Liver (tissue), 9 donors: ENCODE measurements around the gene JPH3. TPM values are rescaled to one million over a fixed set of nuclear protein-coding genes. Genes with fewer than 3 reads are reported as not detected.

Source experiments
- DNase-seq: peaks from one replicate; pipeline ENCODE4 v3.0.0-alpha.2; 2017; ENCODE audit warnings: low spot score
- H3K27ac ChIP-seq, 2 donors: one replicate each; pipeline ENCODE4 v1.7.0; 2013; ENCODE audit warnings: inconsistent platforms in 2 of 2, low read length in 2 of 2, control low read depth in 1 of 2, low read depth in 1 of 2, mild to moderate bottlenecking in 1 of 2
- H3K27me3 ChIP-seq, 4 donors: one replicate each; pipeline versions ENCODE4 v1.6.1 to v1.7.0; 2013; ENCODE audit warnings: low read length in 3 of 4, inconsistent platforms in 1 of 4, mild to moderate bottlenecking in 1 of 4, moderate library complexity in 1 of 4; ENCODE audit not compliant: control insufficient read depth in 4 of 4, insufficient read depth in 4 of 4
- H3K36me3 ChIP-seq, 4 donors: one replicate each; pipeline versions ENCODE4 v1.6.1 to v1.7.0; 2013; ENCODE audit warnings: low read length in 3 of 4, mild to moderate bottlenecking in 3 of 4, low read depth in 1 of 4, moderate library complexity in 1 of 4; ENCODE audit not compliant: control insufficient read depth in 4 of 4, insufficient read depth in 3 of 4
- H3K4me1 ChIP-seq, 4 donors: one replicate each; pipeline versions ENCODE4 v1.6.1 to v1.7.0; 2013; ENCODE audit warnings: low read length in 3 of 4, mild to moderate bottlenecking in 3 of 4, moderate library complexity in 1 of 4; ENCODE audit not compliant: control insufficient read depth in 4 of 4, insufficient read depth in 4 of 4
- H3K4me3 ChIP-seq, 3 donors: one replicate each; pipeline versions ENCODE4 v1.6.1 to v1.7.0; 2013; ENCODE audit warnings: low read length in 3 of 3, control low read depth in 1 of 3, low read depth in 1 of 3, mild to moderate bottlenecking in 1 of 3
- H3K9ac ChIP-seq, 2 donors: one replicate each; pipeline ENCODE4 v1.7.0; 2013; ENCODE audit warnings: low read length in 2 of 2, mild to moderate bottlenecking in 2 of 2, moderate library complexity in 2 of 2, control low read depth in 1 of 2, low read depth in 1 of 2
- H3K9me3 ChIP-seq, 4 donors: one replicate each; pipeline versions ENCODE4 v1.6.1 to v1.7.0; 2013; ENCODE audit warnings: low read length in 3 of 4; ENCODE audit not compliant: control insufficient read depth in 4 of 4
- EGR1 ChIP-seq, 2 donors: IDR thresholded peaks; 2 replicates each; pipeline ENCODE4 v1.6.1; 2016 to 2018; ENCODE audit warnings: antibody characterized with exemption in 2 of 2, low read depth in 2 of 2
- FOXA1 ChIP-seq: IDR thresholded peaks from 2 replicates; pipeline ENCODE4 v1.6.1; 2016; ENCODE audit warnings: antibody characterized with exemption
- FOXA2 ChIP-seq: IDR thresholded peaks from 2 replicates; pipeline ENCODE4 v1.6.1; 2016; ENCODE audit warnings: antibody characterized with exemption
- HNF4A ChIP-seq, 2 donors: conservative IDR thresholded peaks; 2 replicates each; pipeline ENCODE4 v1.6.1; 2016; ENCODE audit warnings: antibody characterized with exemption in 2 of 2, mild to moderate bottlenecking in 2 of 2
- HNF4G ChIP-seq: IDR thresholded peaks from 2 replicates; pipeline ENCODE4 v1.6.1; 2016; ENCODE audit warnings: antibody characterized with exemption
- JUND ChIP-seq, 2 donors: IDR thresholded peaks; 2 replicates each; pipeline ENCODE4 v1.6.1; 2016; ENCODE audit warnings: antibody characterized with exemption in 2 of 2
- NR2F2 ChIP-seq: IDR thresholded peaks from 2 replicates; pipeline ENCODE4 v1.6.1; 2016; ENCODE audit warnings: antibody characterized with exemption
- RAD21 ChIP-seq, 2 donors: IDR thresholded peaks; 2 replicates each; pipeline ENCODE4 v1.6.1; 2016; ENCODE audit warnings: antibody characterized with exemption in 2 of 2, mild to moderate bottlenecking in 2 of 2
- RXRA ChIP-seq, 2 donors: IDR thresholded peaks; 2 replicates each; pipeline ENCODE4 v1.6.1; 2017 to 2018; ENCODE audit warnings: antibody characterized with exemption in 2 of 2, mild to moderate bottlenecking in 1 of 2
- SP1 ChIP-seq: IDR thresholded peaks from 2 replicates; pipeline ENCODE4 v1.6.1; 2018; ENCODE audit warnings: antibody characterized with exemption, mild to moderate bottlenecking
- TAF1 ChIP-seq: conservative IDR thresholded peaks from 2 replicates; pipeline ENCODE4 v1.6.1; 2016; ENCODE audit warnings: antibody characterized with exemption, mild to moderate bottlenecking
- YY1 ChIP-seq: IDR thresholded peaks from 2 replicates; pipeline ENCODE4 v1.6.1; 2016; ENCODE audit warnings: antibody characterized with exemption, mild to moderate bottlenecking
- WGBS: extraction: QIAGEN DNeasy Blood & Tissue Kit; methylation state at CpG from one replicate; pipeline ENCODE4 v1.1.7; 2013; 5-methylcytosine and 5-hydroxymethylcytosine counted together
- polyA plus RNA-seq, 2 donors: library from polyadenylated mRNA; stranded (reverse) in 1 of 2; unstranded in 1 of 2; fragments of 200-250 nt in 1 of 2; fragments of >200 nt in 1 of 2; fragmentation: Nextera tagmentation in 1 of 2; extraction: Ambion mirVana in 1 of 2; gene quantifications; one replicate each; pipeline versions ENCODE4 v1.2.1 to v1.2.3, GENCODE V29; 2013 to 2015
- total RNA-seq, 2 donors: library from RNA; depleted of rRNA; stranded (reverse); fragments of >200 nt; gene quantifications; one replicate each; pipeline ENCODE4 v1.2.3, GENCODE V29; 2014
- TF ChIP-seq, protein P1 (sequence below): IDR thresholded peaks from 2 replicates; pipeline ENCODE4 v1.6.1; 2016; ENCODE audit warnings: antibody characterized with exemption
- TF ChIP-seq, protein P2 (sequence below): IDR thresholded peaks from 2 replicates; pipeline ENCODE4 v1.6.1; 2016; ENCODE audit warnings: antibody characterized with exemption, mild to moderate bottlenecking
- TF ChIP-seq, protein P3 (sequence below): fragments of 150-350 bp; IDR thresholded peaks from 2 replicates; pipeline ENCODE4 v1.5.1; 2017; ENCODE audit warnings: improper control_type of control experiment, low read depth, low read length; ENCODE audit not compliant: missing input control
- TF ChIP-seq, protein P4 (sequence below): IDR thresholded peaks from 2 replicates; pipeline ENCODE4 v1.6.1; 2016; ENCODE audit warnings: antibody characterized with exemption
- donor health status: healthy.
- donor health status: healthy.
- donor health status: healthy.
- donor health status: healthy.
- donor health status: healthy.

The JPH3 gene
- total and polyA plus RNA-seq, 4 donors, result under 0.01 to 0.09 (median 0.04) TPM

DNA sequence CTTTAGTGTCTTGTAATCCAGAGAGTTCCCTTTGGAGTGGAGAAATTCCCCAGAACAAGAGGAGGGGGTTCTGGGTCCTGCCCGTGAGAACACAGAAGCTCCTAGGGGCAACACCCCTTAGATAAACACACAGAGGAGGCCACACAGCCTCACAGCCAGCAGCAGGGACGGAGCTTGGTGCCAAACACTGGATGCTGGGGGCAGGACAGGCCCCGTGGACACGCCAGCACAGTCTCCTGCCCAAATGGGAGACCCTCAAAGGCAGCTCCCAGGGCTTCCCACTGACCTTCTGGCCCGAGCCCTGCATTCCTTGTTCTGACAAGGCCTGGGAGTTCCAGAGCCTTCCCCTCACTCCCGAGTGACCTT is 31.8 kb upstream of the JPH3 start:
- no peak for DNase-seq
- H3K36me3 ChIP-seq, result no peaks in the 10 kb centered on the region
- peak overlapping the region; percentile 57 to 62 for H3K27ac ChIP-seq
- H3K9me3 ChIP-seq, result no peaks in the 10 kb centered on the region
- 62% methylated on average over 6 of the region's 6 CpGs for WGBS
- H3K9ac ChIP-seq, result no peak overlapping the region
- H3K4me3 ChIP-seq, result no peak overlapping the region
- peaks cover 0 to 13% (median 2%) of the 10 kb centered on the region in 4 donors for H3K4me1 ChIP-seq
- TF ChIP-seq, protein P1, sequence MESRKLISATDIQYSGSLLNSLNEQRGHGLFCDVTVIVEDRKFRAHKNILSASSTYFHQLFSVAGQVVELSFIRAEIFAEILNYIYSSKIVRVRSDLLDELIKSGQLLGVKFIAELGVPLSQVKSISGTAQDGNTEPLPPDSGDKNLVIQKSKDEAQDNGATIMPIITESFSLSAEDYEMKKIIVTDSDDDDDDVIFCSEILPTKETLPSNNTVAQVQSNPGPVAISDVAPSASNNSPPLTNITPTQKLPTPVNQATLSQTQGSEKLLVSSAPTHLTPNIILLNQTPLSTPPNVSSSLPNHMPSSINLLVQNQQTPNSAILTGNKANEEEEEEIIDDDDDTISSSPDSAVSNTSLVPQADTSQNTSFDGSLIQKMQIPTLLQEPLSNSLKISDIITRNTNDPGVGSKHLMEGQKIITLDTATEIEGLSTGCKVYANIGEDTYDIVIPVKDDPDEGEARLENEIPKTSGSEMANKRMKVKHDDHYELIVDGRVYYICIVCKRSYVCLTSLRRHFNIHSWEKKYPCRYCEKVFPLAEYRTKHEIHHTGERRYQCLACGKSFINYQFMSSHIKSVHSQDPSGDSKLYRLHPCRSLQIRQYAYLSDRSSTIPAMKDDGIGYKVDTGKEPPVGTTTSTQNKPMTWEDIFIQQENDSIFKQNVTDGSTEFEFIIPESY, result no peak
- TF ChIP-seq HNF4A (conservative IDR thresholded peaks at IDR 0.05) (no peak), JUND (IDR thresholded peaks at IDR 0.05) (no peak), FOXA1 (no peak), SP1 (no peak), HNF4G (no peak), YY1 (no peak), EGR1 (IDR thresholded peaks at IDR 0.05; ENCODE audit: low read depth in 2 of 2) (no peak)
- TF ChIP-seq, protein P2, sequence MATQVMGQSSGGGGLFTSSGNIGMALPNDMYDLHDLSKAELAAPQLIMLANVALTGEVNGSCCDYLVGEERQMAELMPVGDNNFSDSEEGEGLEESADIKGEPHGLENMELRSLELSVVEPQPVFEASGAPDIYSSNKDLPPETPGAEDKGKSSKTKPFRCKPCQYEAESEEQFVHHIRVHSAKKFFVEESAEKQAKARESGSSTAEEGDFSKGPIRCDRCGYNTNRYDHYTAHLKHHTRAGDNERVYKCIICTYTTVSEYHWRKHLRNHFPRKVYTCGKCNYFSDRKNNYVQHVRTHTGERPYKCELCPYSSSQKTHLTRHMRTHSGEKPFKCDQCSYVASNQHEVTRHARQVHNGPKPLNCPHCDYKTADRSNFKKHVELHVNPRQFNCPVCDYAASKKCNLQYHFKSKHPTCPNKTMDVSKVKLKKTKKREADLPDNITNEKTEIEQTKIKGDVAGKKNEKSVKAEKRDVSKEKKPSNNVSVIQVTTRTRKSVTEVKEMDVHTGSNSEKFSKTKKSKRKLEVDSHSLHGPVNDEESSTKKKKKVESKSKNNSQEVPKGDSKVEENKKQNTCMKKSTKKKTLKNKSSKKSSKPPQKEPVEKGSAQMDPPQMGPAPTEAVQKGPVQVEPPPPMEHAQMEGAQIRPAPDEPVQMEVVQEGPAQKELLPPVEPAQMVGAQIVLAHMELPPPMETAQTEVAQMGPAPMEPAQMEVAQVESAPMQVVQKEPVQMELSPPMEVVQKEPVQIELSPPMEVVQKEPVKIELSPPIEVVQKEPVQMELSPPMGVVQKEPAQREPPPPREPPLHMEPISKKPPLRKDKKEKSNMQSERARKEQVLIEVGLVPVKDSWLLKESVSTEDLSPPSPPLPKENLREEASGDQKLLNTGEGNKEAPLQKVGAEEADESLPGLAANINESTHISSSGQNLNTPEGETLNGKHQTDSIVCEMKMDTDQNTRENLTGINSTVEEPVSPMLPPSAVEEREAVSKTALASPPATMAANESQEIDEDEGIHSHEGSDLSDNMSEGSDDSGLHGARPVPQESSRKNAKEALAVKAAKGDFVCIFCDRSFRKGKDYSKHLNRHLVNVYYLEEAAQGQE, result no peak
- H3K27me3 ChIP-seq, result no peaks in the 10 kb centered on the region

DNA sequence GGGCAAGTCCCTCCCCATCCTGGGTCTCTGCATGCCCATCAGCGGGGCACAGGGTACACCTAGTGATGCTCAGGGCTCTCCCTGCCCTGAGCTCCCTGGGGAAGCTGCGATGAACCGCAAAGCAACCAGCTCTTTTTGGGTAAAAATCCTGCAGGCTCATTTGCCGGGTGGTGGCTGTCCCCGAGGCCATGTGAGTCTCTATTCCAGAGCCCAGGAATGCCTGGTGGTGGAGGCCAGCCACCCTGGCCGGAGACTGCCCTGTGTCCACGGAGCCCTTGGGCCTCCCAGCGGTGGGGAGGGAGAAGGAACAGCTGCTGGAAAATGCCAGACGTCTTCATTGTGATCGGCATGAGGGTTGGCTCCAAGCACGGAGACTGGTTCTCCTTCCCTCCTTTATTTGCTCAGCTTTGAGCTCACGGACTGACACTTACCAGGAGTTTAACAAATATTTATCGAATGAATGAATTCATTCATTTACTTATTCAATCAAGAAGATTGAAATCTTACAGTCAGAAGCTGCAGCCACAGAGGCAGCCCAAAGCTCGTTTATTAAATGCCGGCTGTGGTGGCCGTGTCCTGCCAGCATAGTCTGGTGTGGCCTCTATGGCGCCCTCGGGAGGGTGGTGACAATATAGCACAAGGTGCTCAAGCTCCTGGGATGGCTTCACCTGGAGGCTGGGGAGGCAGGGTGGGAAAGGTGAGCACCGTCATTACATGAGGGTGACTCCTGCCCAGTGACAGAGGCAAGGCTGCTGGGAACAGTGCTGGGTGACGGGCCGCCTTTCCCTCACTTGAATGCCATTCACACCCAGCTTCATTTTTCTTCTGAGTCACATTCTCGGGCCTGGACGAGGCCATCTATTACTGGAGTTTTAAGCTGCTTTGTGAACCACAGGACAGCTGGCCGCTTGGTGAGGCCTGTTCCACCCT is 31.1 kb upstream of the JPH3 start:
- DNase-seq, result no peak
- H3K27ac ChIP-seq, result peak overlapping the region; percentile 57 to 62
- peak overlapping the region in 1 of 2 donors; percentile 18 for H3K9ac ChIP-seq
- H3K4me1 ChIP-seq, result peaks cover 0 to 13% (median 2%) of the 10 kb centered on the region in 4 donors
- no peaks in the 10 kb centered on the region for H3K36me3 ChIP-seq
- no peak overlapping the region for H3K4me3 ChIP-seq
- 34% methylated on average over 24 of the region's 24 CpGs for WGBS
- H3K27me3 ChIP-seq, result no peaks in the 10 kb centered on the region
- peak; percentile 89 to 92 for TF ChIP-seq RAD21 (IDR thresholded peaks at IDR 0.05)
- TF ChIP-seq, protein P2, result peak; percentile 51
- no peak for TF ChIP-seq HNF4G
- no peak for TF ChIP-seq EGR1 (IDR thresholded peaks at IDR 0.05; ENCODE audit: low read depth in 2 of 2)
- TF ChIP-seq, protein P1, result no peak
- peak; percentile 64 to 75 for TF ChIP-seq RXRA (IDR thresholded peaks at IDR 0.05)
- TF ChIP-seq FOXA2, result peak; percentile 17
- TF ChIP-seq, protein P3, sequence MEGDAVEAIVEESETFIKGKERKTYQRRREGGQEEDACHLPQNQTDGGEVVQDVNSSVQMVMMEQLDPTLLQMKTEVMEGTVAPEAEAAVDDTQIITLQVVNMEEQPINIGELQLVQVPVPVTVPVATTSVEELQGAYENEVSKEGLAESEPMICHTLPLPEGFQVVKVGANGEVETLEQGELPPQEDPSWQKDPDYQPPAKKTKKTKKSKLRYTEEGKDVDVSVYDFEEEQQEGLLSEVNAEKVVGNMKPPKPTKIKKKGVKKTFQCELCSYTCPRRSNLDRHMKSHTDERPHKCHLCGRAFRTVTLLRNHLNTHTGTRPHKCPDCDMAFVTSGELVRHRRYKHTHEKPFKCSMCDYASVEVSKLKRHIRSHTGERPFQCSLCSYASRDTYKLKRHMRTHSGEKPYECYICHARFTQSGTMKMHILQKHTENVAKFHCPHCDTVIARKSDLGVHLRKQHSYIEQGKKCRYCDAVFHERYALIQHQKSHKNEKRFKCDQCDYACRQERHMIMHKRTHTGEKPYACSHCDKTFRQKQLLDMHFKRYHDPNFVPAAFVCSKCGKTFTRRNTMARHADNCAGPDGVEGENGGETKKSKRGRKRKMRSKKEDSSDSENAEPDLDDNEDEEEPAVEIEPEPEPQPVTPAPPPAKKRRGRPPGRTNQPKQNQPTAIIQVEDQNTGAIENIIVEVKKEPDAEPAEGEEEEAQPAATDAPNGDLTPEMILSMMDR, result peak; percentile 78
- peak; percentile 84 for TF ChIP-seq YY1
- TF ChIP-seq SP1, result peak; percentile 51
- no peak for TF ChIP-seq TAF1
- peak; percentile 38 to 60 for TF ChIP-seq HNF4A (conservative IDR thresholded peaks at IDR 0.05)
- TF ChIP-seq JUND (IDR thresholded peaks at IDR 0.05), result no peak
- TF ChIP-seq NR2F2, result peak; percentile 54
- TF ChIP-seq, protein P4, sequence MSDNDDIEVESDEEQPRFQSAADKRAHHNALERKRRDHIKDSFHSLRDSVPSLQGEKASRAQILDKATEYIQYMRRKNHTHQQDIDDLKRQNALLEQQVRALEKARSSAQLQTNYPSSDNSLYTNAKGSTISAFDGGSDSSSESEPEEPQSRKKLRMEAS, result no peak
- TF ChIP-seq FOXA1, result no peak
- H3K9me3 ChIP-seq, result no peaks in the 10 kb centered on the region
